Activated CD8-positive, alpha-beta memory T cell treated with anti-CD3 and anti-CD28 coated beads for 4 hours (primary cell): ENCODE data around the gene SLC35A4.
A peak's percentile ranks its signal among the peaks of the same experiment; 100 is the strongest.

ENCODE experiments used
- DNase-seq, 2 donors: peaks; one replicate each; pipeline ENCODE4 v3.0.0-alpha.2; 2020; ENCODE audit warnings: low read depth in 2 of 2

Gene SLC35A4, protein sequence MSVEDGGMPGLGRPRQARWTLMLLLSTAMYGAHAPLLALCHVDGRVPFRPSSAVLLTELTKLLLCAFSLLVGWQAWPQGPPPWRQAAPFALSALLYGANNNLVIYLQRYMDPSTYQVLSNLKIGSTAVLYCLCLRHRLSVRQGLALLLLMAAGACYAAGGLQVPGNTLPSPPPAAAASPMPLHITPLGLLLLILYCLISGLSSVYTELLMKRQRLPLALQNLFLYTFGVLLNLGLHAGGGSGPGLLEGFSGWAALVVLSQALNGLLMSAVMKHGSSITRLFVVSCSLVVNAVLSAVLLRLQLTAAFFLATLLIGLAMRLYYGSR

DNA sequence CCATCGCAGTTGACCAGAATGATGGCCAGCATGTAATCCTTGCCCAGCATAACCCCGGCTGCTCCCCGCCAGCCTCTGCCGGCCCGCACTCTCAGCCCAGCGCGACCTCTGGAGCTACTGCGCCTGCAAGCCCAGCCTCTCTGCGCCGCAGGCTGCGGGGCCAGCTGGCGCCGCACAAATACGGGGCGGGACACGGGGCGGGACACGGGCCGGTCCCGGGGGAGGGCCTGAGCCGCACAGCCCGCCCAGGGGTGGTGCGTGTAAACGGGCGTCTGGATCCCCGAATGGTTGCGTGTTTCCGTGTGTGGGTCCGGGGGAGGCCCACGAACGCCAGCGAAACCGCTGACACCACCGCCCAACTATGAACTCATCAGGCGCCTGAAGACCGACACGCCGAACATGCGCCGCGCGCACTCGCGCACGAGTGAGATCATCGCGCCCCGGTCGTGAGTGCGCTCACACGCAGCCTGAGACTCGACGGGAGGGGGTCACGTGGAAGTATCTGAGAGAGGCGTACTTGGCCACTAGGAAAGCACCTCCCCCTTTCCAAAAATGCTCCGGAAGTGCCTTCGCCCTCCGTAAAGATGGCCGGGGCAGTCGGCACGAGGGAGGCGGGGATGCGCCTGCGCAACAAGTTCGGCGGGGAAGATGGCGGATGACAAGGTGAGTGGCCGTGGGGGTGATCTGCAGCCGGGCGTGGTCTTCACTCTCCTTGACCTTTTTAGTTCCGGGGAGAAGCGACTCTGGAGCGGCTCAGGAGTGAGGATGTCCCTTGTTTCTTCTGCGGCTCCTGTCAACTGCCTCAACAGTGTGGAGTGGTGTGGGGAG is at the start of gene SLC35A4, which contains the start of gene APBB3:
TSS of gene SLC35A4 (plus strand) at position 633 of the 828 bp plus-strand sequence. CDS start 2,342 bp downstream, outside the sequence.
TSS of gene APBB3 (minus strand) at position 403 of the 828 bp plus-strand sequence. CDS start at position 50, 353 bp downstream.
- peak; percentile 91 to 96 for DNase-seq

DNA sequence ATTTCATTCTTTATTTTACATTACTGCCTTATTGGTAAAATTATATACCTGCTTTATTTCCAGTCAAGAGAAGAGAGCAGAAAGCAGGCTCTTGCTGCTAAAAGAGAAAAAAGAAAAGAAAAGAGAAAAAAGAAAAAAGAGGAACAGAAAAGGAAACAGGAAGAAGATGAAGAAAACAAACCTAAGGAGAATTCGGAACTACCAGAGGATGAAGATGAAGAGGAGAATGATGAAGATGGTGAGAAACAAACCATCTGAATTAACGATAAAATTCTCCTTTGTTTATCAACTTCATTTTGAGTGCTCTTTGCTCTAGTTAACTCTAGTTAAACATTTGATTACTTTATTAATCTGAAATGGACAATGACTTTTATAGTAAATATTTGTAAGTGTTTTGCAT is 40.6 kb upstream of the SLC35A4 start:
- no peak for DNase-seq

DNA sequence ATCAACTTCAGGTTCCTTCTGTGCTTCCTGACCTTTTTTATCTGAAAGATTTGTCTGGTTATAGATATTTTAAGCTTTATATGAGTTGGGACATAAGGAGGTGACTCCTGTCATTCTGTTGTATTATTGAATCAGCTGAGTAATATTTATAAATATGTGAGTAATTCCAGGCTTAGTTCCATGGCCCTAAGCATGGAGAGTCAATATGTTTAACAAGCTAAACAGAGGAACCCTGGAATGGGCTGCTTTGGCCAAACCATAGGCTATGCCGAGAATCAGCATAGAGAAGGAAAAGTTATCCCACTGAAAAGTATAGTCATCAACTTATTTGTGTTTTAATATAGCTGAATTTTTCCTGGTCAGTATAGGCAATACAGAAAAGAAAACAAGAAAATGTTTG is 24.4 kb upstream of the SLC35A4 start:
- no peak for DNase-seq

DNA sequence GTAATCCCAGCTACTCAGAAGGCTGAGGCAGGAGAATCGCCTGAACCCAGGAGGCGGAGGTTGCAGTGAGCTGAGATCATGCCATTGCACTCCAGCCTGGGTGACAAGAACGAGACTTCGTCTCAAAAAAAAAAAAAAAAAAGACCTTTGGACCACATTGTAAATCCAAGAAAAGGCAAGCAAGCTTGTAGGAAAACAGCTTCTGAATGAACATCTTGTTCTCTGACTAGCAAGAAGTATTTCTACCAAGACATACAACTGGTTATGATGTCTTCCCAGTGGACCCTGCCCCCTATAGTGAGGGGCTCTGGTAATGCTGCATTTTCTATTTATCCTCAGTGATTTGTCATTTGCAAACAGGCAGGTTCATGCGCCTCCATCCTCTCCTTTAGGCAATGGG is 21.7 kb upstream of the SLC35A4 start:
- DNase-seq = no peak

DNA sequence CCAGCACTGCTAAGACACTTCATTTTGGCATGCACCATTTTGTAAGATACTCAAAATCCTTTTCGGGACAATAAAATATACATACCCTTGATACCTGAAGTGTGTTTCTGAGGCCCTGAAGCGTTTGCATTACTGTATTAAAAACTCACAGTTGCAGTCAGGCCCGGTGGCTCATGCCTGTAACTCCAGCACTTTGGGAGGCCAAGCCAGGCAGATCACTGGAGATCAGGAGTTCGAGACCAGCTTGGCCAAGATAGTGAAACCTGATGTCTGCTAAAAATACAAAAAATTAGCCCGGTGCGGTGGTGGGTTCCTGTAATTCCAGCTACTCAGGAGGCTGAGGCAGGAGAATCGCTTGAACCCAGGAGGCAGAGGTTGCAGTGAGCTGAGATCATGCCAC is 19.6 kb upstream of the SLC35A4 start:
- DNase-seq = no peak

DNA sequence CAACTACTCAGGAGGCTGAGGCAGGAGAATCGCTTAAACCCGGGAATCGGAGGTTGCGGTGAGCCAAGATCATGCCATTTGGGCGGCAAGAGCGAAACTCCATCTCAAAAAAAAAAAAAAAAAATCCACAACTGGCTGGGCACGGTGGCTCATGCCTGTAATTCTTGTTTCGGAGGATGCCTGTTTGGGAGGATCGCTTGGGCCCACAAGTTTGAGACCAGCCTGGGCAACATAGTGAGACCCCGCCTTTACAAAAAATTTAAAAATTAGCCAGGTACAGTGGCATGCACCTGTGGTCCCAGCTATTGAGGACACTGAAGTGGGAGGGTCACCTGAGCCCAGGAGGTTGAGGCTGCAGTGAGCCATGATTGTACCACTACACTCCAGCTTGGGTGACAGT is 19.0 kb upstream of the SLC35A4 start:
- no peak for DNase-seq

DNA sequence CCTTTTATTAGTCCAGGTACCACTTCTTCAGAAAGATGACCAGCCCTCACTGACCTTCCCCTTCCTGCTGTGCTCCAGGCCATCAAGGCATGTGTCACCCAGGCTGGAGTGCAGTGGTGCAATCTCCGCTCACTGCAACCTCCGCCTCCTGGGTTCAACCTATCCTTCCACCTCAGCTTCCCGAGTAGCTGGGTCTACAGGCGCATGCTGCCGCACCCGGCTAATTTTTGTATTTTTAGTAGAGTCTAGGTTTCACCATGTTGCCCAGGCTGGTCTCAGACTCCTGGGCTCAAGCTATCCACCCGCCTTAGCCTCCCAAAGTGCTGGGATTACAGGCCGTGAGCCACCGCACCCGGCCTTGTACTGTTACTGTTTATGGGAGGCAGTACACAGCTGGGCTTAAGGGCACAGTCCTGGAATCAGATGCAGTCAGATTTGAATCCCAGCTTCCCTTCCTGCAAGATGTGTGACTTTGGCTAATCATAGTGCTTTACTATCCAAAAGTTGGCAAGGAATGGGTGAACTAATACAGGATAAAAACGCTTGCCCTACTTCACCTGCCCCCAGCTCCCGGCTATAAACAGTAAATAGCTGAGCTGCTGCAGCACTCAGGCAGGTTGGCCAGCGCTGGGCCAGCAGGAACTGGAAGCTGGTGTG is 17.6 kb upstream of the SLC35A4 start:
- DNase-seq = no peak

DNA sequence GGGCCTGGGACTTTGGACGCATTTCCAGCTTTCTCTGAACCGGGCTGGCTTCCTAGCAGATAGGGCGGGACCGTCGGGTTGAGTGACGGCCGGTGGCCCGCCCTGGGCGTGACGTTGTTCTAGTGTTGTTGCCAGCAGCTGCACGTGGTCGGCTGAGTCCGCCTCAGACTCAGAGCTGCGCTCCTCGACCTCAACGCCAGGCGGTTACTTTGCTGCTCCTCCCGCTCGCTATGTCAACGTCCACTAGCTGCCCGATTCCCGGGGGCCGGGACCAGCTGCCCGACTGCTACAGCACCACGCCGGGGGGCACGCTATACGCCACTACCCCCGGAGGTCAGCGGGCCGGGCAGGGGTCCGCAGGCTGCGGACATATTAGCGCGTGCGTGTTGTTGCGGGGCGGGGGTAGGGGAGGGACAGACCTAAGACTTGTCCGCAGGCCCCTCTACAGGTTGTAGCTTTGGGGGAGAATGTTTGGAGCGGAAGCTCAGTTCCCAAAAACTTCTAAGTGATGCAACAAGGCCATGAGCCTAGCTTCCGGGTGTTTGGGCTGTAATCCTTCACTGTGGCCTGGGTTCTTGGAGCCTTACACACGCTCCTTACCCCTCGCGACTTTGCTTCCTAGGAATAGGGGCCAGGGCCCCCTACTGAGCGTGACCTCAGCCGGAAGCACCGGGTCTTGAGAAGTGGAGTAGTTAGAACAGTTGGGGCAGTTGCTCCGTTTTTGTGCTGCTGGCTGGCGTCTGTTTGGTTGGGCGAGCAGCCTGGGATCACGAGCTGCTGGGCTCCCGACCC is 16.9 kb upstream of the SLC35A4 start, which contains the start of gene EIF4EBP3:
TSS of gene EIF4EBP3 (plus strand) at position 155 of the 792 bp plus-strand sequence. CDS start at position 231, 76 bp downstream.
- peak; percentile 56 to 74 for DNase-seq

DNA sequence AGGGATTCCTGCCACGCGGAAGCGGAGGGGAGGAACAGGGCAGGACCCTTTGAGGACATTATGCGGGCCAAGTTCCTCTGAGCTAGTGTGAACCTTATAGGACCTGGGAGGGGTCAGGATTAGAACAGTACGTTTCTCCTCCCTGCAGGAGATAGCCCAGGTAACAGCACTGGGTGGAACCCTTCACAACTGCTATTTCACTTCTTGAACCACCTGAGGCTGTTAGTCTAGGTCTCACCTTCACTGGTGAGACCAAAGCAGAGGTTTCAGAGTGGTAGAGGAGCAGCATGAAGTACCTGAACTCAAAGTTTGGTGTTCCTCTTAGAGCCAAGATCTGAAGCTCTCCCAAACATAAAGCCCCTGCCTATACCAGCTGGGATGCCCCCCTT is 16.3 kb upstream of the SLC35A4 start:
- DNase-seq = no peak

DNA sequence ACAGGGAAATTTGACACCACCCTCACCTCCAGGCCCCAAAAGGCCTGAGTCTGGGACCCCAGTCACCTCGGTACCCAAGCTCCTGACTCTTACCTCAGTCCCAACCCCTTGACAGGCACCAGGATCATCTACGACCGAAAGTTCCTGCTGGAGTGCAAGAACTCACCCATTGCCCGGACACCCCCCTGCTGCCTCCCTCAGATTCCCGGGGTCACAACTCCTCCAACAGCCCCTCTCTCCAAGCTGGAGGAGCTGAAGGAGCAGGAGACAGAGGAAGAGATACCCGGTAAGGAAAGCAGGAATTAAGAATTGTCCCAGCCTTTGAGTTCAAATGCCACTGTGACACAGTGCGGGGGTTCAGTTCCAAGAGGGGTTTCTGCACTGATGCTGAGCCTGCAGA is 15.8 kb upstream of the SLC35A4 start:
- no peak for DNase-seq

DNA sequence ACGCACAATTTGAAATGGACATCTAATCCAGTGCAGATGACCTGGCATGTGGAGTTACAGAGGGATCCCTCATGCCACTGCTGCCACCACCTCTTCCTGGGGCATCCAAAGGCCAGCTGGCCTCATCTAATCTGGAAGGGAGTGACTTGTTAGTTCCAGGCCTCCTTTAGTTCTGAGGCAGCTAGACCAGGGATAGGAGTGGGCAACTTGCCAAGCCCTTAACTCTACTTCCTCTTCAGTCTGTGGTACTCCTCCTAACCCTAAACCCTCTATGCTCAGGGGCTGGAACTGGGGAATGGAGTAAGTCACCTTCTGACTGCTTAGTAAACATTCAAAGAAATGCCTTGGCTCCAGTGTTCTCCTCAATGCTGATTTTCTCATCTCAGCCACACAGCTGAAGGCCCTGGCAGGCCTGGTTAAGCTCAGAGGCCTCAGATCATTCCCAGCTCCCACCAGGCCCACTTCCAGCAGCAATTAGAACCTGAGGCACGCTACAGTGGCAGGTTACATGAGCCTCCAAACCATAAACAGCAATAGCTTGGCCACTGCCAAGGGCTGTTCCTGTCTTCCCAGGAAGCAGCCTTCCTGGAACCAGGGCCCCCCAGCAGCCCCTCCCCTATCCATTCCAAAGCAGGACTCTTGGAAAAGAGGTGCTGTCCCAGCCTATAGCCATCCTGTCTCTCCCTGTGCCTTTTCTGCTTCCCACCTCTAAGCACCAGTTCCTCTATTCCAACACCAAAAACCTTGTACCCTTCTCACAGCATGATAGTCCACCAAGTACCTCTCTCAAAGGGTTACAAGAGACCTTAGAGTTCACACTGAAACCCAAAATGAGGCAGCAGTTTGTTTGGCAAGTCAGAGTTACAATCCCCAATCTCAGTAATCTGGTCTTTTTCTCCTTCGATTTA is 15.1 kb upstream of the SLC35A4 start:
- DNase-seq = no peak

DNA sequence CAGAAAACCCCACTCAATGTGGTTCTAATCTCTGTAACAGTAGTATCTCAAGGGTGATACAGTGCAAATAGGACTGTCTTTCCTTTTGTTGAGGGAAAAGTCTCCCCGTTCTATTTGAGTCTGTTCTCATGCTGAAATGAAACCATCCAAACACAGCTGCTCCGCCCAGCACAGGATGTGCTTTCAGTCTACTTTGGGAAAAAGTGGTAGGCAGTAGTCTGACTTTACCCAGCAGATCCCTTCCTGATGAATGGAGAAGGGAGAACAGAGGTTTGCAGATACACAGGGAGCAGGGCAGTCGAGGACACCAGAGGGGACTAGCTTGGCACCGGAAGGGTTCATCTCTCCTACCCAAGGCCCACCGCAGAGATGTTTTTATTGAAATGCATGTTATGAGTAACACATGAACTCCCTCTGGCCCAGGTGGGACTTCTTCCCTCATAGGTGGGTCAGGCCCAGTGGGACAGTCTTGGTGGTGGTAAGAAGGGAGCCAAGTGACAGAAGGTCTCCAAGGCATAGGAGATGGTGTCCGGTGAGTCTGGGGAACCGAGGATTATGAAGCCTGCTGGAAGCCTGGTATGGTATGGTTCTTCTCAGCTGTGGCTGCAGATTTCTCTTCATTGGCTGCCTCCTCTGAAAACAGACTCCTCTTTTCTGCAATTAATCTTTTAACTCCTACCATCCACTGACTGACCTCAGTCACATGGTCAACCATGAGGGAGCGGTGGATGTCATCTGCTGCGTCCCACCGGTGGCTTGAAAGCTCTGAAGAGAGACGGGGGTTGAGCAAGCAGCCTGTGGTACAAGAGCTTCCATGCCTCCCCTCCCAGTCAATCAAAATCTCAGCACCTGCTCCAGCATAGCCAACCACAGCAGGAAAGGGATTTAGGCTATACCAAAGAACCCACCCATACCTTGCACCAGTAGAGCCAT is 14.2 kb upstream of the SLC35A4 start:
- no peak for DNase-seq

DNA sequence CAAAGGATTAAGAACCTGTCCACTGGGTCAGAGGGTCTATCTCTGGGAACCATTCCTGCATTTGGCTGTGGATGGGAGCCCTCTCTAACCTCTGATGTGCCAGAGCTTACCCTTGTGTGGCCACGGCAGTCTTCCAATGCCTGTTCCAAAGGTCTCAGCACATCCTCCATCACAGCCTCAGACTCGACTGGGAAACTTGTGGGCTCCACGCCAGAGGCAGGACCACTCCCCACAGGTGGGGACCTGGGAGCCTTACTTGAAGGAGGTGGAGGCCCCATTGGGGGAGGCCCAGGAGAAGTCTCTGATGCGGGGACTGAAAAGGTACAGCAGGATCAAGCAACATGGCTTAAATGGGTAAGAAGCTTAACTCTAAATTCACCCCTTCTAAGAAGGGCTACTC is 12.8 kb upstream of the SLC35A4 start:
- DNase-seq = no peak

DNA sequence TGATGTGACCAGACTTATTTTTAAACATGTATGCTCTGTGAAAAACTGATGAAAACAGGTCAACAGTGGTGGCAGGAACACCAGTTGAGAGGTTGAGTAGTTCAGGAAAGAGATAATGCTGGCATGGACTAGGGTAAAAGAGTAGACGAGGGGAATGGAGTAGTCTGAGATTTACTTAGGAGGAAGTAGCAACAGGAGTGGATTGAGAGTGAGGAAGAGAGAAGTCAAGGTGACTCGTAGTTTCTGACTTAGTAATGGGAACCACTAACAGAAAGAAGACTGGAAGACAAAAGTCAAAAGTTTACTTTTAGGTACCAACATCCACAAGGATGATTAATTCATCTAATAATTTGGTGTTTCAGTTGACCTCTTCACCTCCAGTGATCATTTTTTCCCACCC is 11.0 kb upstream of the SLC35A4 start:
- DNase-seq = no peak

DNA sequence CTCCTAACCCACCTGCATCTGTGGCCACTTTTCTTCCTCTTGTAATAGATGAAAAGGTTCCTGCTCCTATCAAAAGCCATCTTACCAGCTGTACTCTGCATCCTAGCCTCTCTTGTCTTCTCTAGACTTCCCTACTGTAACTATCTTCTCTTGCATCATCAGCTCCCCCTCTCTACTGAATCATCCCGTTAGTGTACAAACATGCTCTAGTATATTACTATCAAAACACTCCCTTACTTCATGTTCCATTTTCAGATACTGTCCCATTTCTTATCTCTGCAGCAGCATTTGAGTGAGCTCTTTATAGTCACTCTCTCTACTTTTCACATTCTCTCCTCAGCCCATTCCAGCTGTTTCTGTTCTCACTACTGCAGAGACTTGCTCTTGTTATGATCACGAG is 10.2 kb upstream of the SLC35A4 start:
- no peak for DNase-seq

DNA sequence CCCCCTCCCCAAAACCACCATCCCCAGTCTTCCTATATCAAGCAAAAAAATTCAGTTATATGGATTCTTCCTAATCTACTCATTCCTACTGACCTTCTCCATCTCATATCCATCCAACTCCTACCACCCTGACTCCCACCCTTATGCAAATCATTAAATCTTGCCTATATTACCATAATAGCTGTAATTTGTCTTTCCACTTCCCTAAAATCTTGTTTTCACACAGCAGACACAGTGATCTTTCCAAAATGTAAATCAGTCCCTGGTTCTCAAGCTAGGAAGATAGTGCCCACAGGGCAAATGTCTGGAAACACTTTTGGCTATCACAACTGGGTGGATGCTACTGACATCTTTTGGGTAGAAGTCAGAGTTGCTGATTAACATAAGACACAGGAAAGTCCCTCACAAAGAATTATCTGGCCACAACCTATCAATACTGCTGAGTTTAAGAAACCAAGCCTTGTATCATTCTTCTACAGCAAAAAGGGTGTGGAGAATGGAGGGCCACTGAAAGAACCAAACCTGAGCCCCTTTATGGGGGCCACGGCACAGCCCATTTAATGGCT is 8.8 kb upstream of the SLC35A4 start:
- no peak for DNase-seq

DNA sequence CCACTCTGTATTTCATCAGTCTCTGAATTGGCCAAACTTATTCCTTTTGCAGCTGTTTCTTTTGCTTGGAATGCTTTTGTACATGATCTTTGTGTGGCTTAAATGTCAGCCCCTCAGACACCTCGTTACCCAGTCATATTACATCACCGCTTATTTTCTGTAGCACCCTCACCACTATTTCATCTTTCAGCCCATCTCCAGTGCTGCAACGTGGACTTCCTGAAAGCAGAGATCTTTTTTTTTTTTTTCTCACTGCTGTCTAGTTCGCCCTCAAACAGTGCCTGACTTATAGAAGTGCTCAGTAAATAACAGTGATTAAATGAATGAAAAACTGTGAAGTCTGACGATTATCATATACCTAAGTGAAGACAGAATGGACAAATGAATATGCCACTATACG is 8.2 kb upstream of the SLC35A4 start:
- no peak for DNase-seq

DNA sequence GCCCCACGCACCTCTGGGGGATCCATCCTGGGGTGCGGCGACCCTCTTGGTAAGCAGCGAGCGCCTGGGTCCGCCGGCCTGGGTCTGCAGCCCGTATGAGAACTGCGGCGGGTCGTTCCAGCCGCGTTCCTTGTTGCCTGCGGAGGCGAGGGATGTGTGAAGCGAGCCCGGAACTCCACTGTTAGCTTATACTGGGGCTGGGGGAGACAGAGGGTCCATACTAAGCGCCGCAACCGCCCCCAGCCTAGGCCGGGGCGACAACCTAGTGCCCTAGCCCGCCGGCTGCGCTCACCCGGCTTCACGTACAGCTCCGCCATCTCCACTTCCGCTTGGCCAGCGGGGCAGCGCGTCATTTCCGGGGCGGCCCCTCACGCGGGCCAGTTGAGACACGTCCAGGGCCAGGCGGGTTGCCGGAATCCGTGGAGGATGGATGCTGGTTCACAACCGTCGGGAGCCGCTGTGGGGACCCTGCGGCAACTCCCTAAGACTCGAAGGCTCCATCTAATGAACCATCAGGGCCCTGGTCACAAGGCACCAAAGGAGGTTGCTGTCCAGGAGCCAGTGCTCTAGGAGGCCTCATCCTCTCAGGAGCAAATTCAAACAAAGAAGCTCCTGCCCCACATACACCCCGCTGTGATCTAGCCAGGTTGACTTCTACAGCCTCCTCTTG is 7.4 kb upstream of the SLC35A4 start, which contains the start of gene SRA1:
TSS of gene SRA1 (minus strand) at position 338 of the 670 bp plus-strand sequence. CDS start at position 317, 21 bp downstream.
- DNase-seq = peak; percentile 67 to 70
